ENCODE results near the gene RIC8A. TPM values are rescaled to one million over a fixed set of nuclear protein-coding genes. Genes with fewer than 3 reads are reported as not detected.

RIC8A gene
- total and polyA plus RNA-seq, 10 of the 15 experiments (the other 5 are each of a cell fraction or from before 2014, with no cell fraction given) = 10.4 to 157 (median 81.4) TPM

- TF ChIP-seq RUNX3 (IDR thresholded peaks at IDR 0.05; ENCODE audit: low read length) (peak; percentile 42; the same call in 1 of the 2 replicates), WRNIP1 (IDR thresholded peaks at IDR 0.05; ENCODE audit: borderline replicate concordance, low read depth, low read length) (no peak), SIX5 (IDR thresholded peaks at IDR 0.05; ENCODE audit: low read depth, low read length, severe bottlenecking) (no peak), ZNF24 (IDR thresholded peaks at IDR 0.05) (no peak), TCF3 (IDR thresholded peaks at IDR 0.05; ENCODE audit: borderline replicate concordance, insufficient read depth, low read depth, low read length) (no peak), ATF7 (IDR thresholded peaks at IDR 0.05; ENCODE audit: low read depth) (peak; percentile 41), BHLHE40 (IDR thresholded peaks at IDR 0.05; ENCODE audit: borderline replicate concordance in 1 of 2, low read depth in 2 of 2, low read length in 1 of 2) (no peak), MEF2A (IDR thresholded peaks at IDR 0.05; ENCODE audit: insufficient read depth, low read depth, low read length) (no peak), MEF2B (IDR thresholded peaks at IDR 0.05; ENCODE audit: partially characterized antibody, poor library complexity, severe bottlenecking) (peak; percentile 61), TCF12 (IDR thresholded peaks at IDR 0.05; ENCODE audit: low read depth, low read length) (0 out of 2 replicates have a peak, but pooled peaks have one; percentile 24), SRF (IDR thresholded peaks at IDR 0.05; ENCODE audit: low read depth in 2 of 2, low read length in 2 of 2) (no peak), PAX5 (IDR thresholded peaks at IDR 0.05; ENCODE audit: borderline replicate concordance, low read depth, low read length) (no peak), STAT3 (IDR thresholded peaks at IDR 0.05; ENCODE audit: low read depth, low read length) (no peak), ELK1 (IDR thresholded peaks at IDR 0.05; ENCODE audit: low read depth, low read length) (no peak), BCL11A (IDR thresholded peaks at IDR 0.05; ENCODE audit: low read depth, low read length) (no peak), MTA2 (IDR thresholded peaks at IDR 0.05; ENCODE audit: low read depth) (peak; percentile 37; the same call in 1 of the 2 replicates), RAD51 (IDR thresholded peaks at IDR 0.05) (no peak), MXI1 (IDR thresholded peaks at IDR 0.05; ENCODE audit: low read depth, low read length) (no peak)
- TF ChIP-seq, protein P1, sequence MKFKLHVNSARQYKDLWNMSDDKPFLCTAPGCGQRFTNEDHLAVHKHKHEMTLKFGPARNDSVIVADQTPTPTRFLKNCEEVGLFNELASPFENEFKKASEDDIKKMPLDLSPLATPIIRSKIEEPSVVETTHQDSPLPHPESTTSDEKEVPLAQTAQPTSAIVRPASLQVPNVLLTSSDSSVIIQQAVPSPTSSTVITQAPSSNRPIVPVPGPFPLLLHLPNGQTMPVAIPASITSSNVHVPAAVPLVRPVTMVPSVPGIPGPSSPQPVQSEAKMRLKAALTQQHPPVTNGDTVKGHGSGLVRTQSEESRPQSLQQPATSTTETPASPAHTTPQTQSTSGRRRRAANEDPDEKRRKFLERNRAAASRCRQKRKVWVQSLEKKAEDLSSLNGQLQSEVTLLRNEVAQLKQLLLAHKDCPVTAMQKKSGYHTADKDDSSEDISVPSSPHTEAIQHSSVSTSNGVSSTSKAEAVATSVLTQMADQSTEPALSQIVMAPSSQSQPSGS (IDR thresholded peaks at IDR 0.05; ENCODE audit: low read length) = no peak
- TF ChIP-seq, protein P2, sequence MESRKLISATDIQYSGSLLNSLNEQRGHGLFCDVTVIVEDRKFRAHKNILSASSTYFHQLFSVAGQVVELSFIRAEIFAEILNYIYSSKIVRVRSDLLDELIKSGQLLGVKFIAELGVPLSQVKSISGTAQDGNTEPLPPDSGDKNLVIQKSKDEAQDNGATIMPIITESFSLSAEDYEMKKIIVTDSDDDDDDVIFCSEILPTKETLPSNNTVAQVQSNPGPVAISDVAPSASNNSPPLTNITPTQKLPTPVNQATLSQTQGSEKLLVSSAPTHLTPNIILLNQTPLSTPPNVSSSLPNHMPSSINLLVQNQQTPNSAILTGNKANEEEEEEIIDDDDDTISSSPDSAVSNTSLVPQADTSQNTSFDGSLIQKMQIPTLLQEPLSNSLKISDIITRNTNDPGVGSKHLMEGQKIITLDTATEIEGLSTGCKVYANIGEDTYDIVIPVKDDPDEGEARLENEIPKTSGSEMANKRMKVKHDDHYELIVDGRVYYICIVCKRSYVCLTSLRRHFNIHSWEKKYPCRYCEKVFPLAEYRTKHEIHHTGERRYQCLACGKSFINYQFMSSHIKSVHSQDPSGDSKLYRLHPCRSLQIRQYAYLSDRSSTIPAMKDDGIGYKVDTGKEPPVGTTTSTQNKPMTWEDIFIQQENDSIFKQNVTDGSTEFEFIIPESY (IDR thresholded peaks at IDR 0.05) = no peak
- TF ChIP-seq, protein P3, sequence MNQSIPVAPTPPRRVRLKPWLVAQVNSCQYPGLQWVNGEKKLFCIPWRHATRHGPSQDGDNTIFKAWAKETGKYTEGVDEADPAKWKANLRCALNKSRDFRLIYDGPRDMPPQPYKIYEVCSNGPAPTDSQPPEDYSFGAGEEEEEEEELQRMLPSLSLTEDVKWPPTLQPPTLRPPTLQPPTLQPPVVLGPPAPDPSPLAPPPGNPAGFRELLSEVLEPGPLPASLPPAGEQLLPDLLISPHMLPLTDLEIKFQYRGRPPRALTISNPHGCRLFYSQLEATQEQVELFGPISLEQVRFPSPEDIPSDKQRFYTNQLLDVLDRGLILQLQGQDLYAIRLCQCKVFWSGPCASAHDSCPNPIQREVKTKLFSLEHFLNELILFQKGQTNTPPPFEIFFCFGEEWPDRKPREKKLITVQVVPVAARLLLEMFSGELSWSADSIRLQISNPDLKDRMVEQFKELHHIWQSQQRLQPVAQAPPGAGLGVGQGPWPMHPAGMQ (IDR thresholded peaks at IDR 0.05; ENCODE audit: borderline replicate concordance) = no peak
Observed at GRCh38 chr11:225734-226453, 18.4 kb downstream of the RIC8A start (continued).
